ENCODE measurements around the gene RBM33.
A peak's percentile ranks its signal among the peaks of the same experiment; 100 is the strongest.

DNA sequence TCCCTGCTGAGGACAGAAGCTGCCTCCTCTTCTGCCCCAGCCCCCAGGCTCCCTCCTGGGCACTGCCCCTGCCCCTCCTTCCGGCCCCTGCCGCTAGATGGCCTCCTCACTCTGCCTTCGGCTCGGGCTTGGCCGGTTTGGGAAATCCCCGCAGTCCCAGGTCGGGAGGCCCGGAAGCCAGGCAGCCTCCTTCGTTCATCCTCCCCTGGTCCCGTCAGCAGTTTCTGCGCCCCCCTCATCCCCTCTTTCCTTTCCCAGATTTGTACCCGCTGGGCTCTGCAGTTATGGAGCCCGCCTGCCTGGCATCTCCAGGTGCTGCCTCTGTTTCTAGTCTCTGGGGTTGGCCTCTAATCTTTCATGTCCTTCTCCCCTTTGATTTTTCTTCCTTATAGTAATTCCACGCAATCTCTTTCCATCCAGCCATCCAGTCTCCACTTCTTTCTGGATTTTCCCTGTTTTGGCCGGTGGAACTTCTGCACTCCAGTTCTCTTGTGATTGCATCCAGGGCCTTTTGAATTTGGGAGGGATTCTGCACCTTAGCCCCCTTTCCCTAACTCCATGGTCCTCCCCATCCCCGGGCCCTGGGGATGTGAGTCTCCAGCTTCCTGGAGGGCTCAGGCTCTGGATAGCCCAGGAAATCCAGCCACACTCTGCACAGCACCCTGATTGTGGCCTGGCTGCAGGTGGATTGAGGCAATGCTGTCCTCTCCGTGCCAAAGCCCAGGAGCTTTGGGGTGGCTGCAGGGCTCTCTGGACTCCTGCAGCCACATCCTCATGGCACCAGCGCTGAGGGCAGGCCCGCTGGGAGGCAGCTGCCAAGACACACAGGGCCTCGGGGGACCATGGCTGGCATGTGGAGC is 171.1 kb downstream of the RBM33 start:
- TF ChIP-seq, protein P1, sequence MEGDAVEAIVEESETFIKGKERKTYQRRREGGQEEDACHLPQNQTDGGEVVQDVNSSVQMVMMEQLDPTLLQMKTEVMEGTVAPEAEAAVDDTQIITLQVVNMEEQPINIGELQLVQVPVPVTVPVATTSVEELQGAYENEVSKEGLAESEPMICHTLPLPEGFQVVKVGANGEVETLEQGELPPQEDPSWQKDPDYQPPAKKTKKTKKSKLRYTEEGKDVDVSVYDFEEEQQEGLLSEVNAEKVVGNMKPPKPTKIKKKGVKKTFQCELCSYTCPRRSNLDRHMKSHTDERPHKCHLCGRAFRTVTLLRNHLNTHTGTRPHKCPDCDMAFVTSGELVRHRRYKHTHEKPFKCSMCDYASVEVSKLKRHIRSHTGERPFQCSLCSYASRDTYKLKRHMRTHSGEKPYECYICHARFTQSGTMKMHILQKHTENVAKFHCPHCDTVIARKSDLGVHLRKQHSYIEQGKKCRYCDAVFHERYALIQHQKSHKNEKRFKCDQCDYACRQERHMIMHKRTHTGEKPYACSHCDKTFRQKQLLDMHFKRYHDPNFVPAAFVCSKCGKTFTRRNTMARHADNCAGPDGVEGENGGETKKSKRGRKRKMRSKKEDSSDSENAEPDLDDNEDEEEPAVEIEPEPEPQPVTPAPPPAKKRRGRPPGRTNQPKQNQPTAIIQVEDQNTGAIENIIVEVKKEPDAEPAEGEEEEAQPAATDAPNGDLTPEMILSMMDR (IDR thresholded peaks at IDR 0.05) = peak in 4 of 6 experiments; percentile 18 to 68 (median 62)
- TF ChIP-seq POLR2A (IDR thresholded peaks at IDR 0.05) = no peak

All from thyroid gland (tissue), 4 donors.